KMS-11 (cell line): ENCODE measurements around the gene SEC24C.

Source experiments
- H2AFZ ChIP-seq: fragments of 200-600 bp; sonication (generic); 2 replicates; pipeline ENCODE4 v1.6.1; 2016; ENCODE audit warnings: antibody characterized with exemption, mixed run types, low read depth
- H3K27ac ChIP-seq: fragments of 200-600 bp; sonication (generic); 2 replicates; pipeline ENCODE4 v1.6.1; 2016; ENCODE audit warnings: mild to moderate bottlenecking, mixed run types
- H3K27me3 ChIP-seq: fragments of 200-600 bp; sonication (generic); 2 replicates; pipeline ENCODE4 v1.6.1; 2017; ENCODE audit warnings: mild to moderate bottlenecking, low read depth, mixed run types, moderate library complexity; ENCODE audit not compliant: insufficient read depth
- H3K36me3 ChIP-seq: fragments of 200-600 bp; sonication (generic); 2 replicates; pipeline ENCODE4 v1.6.1; 2017; ENCODE audit warnings: mild to moderate bottlenecking, mixed run types; ENCODE audit not compliant: insufficient read depth
- H3K4me1 ChIP-seq: fragments of 200-600 bp; sonication (generic); 2 replicates; pipeline ENCODE4 v1.6.1; 2016; ENCODE audit warnings: mild to moderate bottlenecking, low read depth, mixed run types; ENCODE audit not compliant: poor library complexity, severe bottlenecking
- H3K4me2 ChIP-seq: fragments of 200-600 bp; sonication (generic); 2 replicates; pipeline ENCODE4 v1.7.0; 2016; ENCODE audit warnings: mild to moderate bottlenecking, mixed run types
- H3K4me3 ChIP-seq: fragments of 200-600 bp; sonication (generic); IDR thresholded peaks from 2 replicates; pipeline ENCODE4 v1.6.1; 2017; ENCODE audit warnings: low read depth, low read length, mixed read lengths; ENCODE audit not compliant: insufficient read depth
- H3K79me2 ChIP-seq: fragments of 200-600 bp; sonication (generic); 2 replicates; pipeline ENCODE4 v1.6.1; 2016; ENCODE audit warnings: low read depth, mixed run types; ENCODE audit not compliant: insufficient read depth
- H3K9ac ChIP-seq: fragments of 200-600 bp; sonication (generic); 2 replicates; pipeline ENCODE4 v1.6.1; 2016; ENCODE audit warnings: mild to moderate bottlenecking, mixed run types
- H4K20me1 ChIP-seq: fragments of 200-600 bp; sonication (generic); 2 replicates; pipeline ENCODE4 v1.6.1; 2016; ENCODE audit warnings: mild to moderate bottlenecking, mixed run types; ENCODE audit not compliant: insufficient read depth
- TF ChIP-seq, protein P1 (sequence below): fragments of 200-600 bp; sonication (generic); conservative IDR thresholded peaks from 2 replicates; pipeline ENCODE4 v1.6.1; 2017; ENCODE audit warnings: low read depth, mild to moderate bottlenecking, antibody characterized with exemption, low read length, moderate library complexity, mixed read lengths

Gene SEC24C

DNA sequence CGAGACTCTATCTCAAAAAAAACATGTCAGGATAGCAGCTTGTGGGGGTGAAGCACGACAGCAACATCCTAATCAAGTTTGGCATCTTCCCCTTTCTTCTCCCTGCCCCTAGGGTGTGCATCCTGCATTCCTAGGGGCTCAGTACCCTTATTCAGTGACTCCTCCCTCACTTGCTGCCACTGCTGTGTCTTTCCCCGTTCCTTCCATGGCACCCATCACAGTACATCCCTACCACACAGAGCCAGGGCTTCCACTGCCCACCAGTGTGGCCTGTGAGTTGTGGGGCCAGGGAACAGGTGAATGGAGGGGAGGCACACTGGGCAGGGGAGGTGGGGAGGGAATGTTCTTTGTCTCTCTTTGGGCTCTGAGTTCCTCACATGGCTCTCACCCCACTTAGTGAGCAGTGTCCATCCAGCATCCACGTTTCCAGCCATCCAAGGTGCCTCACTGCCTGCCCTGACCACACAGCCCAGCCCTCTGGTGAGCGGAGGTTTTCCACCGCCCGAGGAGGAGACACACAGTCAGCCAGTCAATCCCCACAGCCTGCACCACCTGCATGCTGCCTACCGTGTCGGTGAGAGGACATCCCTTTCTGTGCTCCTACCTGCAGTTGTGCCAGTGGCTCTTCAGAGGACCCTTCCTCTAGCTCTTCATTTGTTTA is 55.9 kb downstream of the SEC24C start:
- no peaks in the 10 kb centered on the region for H3K79me2 ChIP-seq
- TF ChIP-seq, protein P1, sequence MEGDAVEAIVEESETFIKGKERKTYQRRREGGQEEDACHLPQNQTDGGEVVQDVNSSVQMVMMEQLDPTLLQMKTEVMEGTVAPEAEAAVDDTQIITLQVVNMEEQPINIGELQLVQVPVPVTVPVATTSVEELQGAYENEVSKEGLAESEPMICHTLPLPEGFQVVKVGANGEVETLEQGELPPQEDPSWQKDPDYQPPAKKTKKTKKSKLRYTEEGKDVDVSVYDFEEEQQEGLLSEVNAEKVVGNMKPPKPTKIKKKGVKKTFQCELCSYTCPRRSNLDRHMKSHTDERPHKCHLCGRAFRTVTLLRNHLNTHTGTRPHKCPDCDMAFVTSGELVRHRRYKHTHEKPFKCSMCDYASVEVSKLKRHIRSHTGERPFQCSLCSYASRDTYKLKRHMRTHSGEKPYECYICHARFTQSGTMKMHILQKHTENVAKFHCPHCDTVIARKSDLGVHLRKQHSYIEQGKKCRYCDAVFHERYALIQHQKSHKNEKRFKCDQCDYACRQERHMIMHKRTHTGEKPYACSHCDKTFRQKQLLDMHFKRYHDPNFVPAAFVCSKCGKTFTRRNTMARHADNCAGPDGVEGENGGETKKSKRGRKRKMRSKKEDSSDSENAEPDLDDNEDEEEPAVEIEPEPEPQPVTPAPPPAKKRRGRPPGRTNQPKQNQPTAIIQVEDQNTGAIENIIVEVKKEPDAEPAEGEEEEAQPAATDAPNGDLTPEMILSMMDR, result no peak
- H4K20me1 ChIP-seq, result no peaks in the 10 kb centered on the region
- no peak overlapping the region for H3K4me2 ChIP-seq
- H2AFZ ChIP-seq, result no peak overlapping the region
- H3K4me1 ChIP-seq, result peaks cover 24% of the 10 kb centered on the region
- no peak overlapping the region for H3K27ac ChIP-seq
- no peaks in the 10 kb centered on the region for H3K27me3 ChIP-seq
- H3K36me3 ChIP-seq, result no peaks in the 10 kb centered on the region
- H3K9ac ChIP-seq, result no peak overlapping the region
- no peak overlapping the region for H3K4me3 ChIP-seq

DNA sequence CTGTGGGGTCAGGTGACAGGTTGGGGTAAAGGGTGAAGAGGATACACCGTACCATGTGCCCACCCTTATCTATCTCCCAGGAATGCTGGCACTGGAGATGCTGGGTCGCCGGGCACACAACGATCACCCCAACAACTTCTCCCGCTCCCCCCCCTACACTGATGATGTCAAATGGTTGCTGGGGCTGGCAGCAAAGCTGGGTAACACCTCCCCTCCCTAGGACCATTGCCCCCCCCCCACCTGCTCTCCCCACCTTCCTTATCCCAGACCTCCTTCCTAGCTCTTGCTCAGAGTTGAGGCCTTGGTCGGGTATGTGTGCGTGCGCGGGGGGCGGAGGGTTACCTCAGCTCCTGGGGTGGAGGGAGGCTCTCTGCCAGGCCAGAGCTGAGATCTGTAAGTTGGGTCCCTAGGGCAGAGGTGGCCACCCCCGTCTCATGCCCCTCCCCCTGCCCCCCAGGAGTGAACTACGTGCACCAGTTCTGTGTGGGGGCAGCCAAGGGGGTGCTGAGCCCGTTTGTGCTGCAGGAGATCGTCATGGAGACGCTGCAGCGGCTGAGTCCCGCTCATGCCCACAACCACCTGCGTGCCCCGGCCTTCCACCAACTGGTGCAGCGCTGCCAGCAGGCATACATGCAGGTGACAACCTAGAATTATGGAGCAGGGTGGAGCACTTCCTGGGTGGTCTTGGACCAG is 56.5 kb downstream of the SEC24C start:
- Histone ChIP-seq H3K4me2 (no peak overlapping the region), H3K4me3 (no peak overlapping the region), H3K79me2 (no peaks in the 10 kb centered on the region), H3K36me3 (no peaks in the 10 kb centered on the region), H3K27me3 (no peaks in the 10 kb centered on the region), H2AFZ (no peak overlapping the region), H3K27ac (no peak overlapping the region), H3K9ac (no peak overlapping the region), H3K4me1 (peaks cover 31% of the 10 kb centered on the region), H4K20me1 (no peaks in the 10 kb centered on the region)
- TF ChIP-seq, protein P1, result no peak

DNA sequence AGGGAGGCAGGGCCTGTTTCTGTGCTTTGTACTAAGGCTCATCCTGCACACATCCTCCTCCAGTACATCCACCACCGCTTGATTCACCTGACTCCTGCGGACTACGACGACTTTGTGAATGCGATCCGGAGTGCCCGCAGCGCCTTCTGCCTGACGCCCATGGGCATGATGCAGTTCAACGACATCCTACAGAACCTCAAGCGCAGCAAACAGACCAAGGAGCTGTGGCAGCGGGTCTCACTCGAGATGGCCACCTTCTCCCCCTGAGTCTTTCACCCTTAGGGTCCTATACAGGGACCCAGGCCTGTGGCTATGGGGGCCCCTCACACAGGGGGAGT is 57.0 kb downstream of the SEC24C start:
- no peak overlapping the region for H2AFZ ChIP-seq
- H3K4me3 ChIP-seq, result no peak overlapping the region
- no peaks in the 10 kb centered on the region for H4K20me1 ChIP-seq
- H3K79me2 ChIP-seq, result no peaks in the 10 kb centered on the region
- TF ChIP-seq, protein P1, result no peak
- no peak overlapping the region for H3K4me2 ChIP-seq
- no peak overlapping the region for H3K9ac ChIP-seq
- no peaks in the 10 kb centered on the region for H3K36me3 ChIP-seq
- H3K27me3 ChIP-seq, result no peaks in the 10 kb centered on the region
- H3K4me1 ChIP-seq, result peaks cover 34% of the 10 kb centered on the region
- no peak overlapping the region for H3K27ac ChIP-seq

DNA sequence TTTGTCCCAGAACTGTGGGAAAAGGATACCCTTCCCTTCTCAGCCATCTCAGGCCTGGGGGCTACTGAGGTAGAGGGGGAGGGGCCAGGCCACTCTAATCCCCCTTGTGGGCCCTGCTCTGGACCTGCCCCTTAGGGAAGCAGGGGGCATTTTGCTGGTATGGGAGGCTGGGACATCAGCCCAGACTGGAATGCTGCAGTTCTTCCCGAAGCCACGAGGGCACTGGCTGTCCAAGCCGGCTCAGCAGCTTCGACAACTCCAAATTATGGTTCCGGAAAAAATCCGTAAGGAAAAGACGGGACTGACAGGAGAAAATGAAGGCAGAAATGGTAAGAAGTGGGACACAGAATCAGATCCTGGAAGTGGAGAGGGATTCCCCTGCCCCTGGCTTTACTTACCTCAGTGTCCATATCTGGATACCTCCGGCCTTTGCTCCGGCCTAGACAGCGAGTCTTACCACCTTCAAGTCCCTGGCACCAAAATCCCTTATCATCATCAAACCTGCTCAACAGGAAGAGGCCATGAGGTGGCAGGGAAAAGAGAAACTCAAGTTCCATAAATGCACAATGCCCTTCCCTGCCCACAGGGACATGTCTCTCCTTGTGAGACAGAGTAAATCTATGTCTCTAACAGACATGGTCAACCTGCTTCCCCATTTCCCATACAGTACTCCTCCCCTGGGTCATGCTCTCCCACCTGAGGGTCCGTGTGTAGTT is 58.3 kb downstream of the SEC24C start:
- Histone ChIP-seq H3K27ac (no peak overlapping the region), H3K79me2 (no peaks in the 10 kb centered on the region), H3K4me1 (peaks cover 34% of the 10 kb centered on the region)

More for the DNA sequence above, 58.3 kb downstream of the SEC24C start:
- no peak overlapping the region for H3K4me3 ChIP-seq
- no peaks in the 10 kb centered on the region for H4K20me1 ChIP-seq
- no peak overlapping the region for H2AFZ ChIP-seq
- H3K4me2 ChIP-seq, result no peak overlapping the region
- H3K36me3 ChIP-seq, result no peaks in the 10 kb centered on the region
- no peak overlapping the region for H3K9ac ChIP-seq
- TF ChIP-seq, protein P1, result no peak
- H3K27me3 ChIP-seq, result no peaks in the 10 kb centered on the region
